Stimulated activated effector memory CD8-positive, alpha-beta T cell treated with anti-CD3 and anti-CD28 coated beads, Interleukin-12 subunit alpha, Interleukin-12 subunit beta, amount 100 ng/mL, for 72 hours (primary cell): Measurements from ENCODE around the gene NBPF3.
"Not testable (repeated sequence)": the region's sequence is repeated elsewhere in the genome, so short reads cannot be mapped to it uniquely, and the experiment has no call there.

Experiments used
- ATAC-seq: fragments of 150-1000 bp; cut with Tn5 transposase; 2 replicates; pipeline ENCODE4 v1.10.0; 2021
- DNase-seq, 2 donors: peaks; one replicate each; pipeline ENCODE4 v3.0.0; 2021 to 2022; ENCODE audit warnings: low spot score in 2 of 2
- H3K27ac Mint-ChIP-seq: one replicate; pipeline ENCODE4 v1.8.0; 2022; ENCODE audit warnings: mild to moderate bottlenecking, mixed read lengths
- H3K36me3 Mint-ChIP-seq: one replicate; pipeline ENCODE4 v1.8.0; 2022; ENCODE audit warnings: mild to moderate bottlenecking, mixed read lengths
- H3K4me1 Mint-ChIP-seq: one replicate; pipeline ENCODE4 v1.8.0; 2022; ENCODE audit warnings: mixed read lengths
- H3K4me3 Mint-ChIP-seq: one replicate; pipeline ENCODE4 v1.8.0; 2022; ENCODE audit warnings: mild to moderate bottlenecking, mixed read lengths
- H3K9me3 Mint-ChIP-seq: one replicate; pipeline ENCODE4 v1.8.0; 2022; ENCODE audit warnings: mixed read lengths

Gene NBPF3

GRCh38 chr1:21457654-21458053, 17.7 kb downstream of the NBPF3 start:
- H3K27ac Mint-ChIP-seq, result no peak overlapping the region
- H3K4me3 Mint-ChIP-seq, result no peak overlapping the region
- no peak for ATAC-seq
- peaks cover 15% of the 10 kb centered on the region for H3K4me1 Mint-ChIP-seq
- no peak for DNase-seq
- H3K9me3 Mint-ChIP-seq, result no peaks in the 10 kb centered on the region
- no peaks in the 10 kb centered on the region for H3K36me3 Mint-ChIP-seq

GRCh38 chr1:21465127-21465526, 25.2 kb downstream of the NBPF3 start:
- not testable (repeated sequence) for H3K36me3 Mint-ChIP-seq, DNase-seq, H3K4me3 Mint-ChIP-seq, H3K9me3 Mint-ChIP-seq, H3K27ac Mint-ChIP-seq, H3K4me1 Mint-ChIP-seq, ATAC-seq

GRCh38 chr1:21467946-21468345, 28.0 kb downstream of the NBPF3 start:
- not testable (repeated sequence) for DNase-seq, H3K36me3 Mint-ChIP-seq, H3K4me1 Mint-ChIP-seq, H3K4me3 Mint-ChIP-seq, H3K27ac Mint-ChIP-seq, ATAC-seq, H3K9me3 Mint-ChIP-seq

- Mint-ChIP-seq H3K9me3 (no peaks in the 10 kb centered on the region), H3K4me3 (no peak overlapping the region), H3K4me1 (no peaks in the 10 kb centered on the region), H3K27ac (no peak overlapping the region), H3K36me3 (no peaks in the 10 kb centered on the region)
- DNase-seq (peak in 1 of 2 donors; percentile 62), ATAC-seq (no peak)
Measured at GRCh38 chr1:21468599-21468998, 28.7 kb downstream of the NBPF3 start.

GRCh38 chr1:21469581-21469980, 29.6 kb downstream of the NBPF3 start:
- ATAC-seq (no peak), DNase-seq (no peak)
- no peak overlapping the region for H3K27ac Mint-ChIP-seq
- no peaks in the 10 kb centered on the region for H3K4me1 Mint-ChIP-seq
- no peaks in the 10 kb centered on the region for H3K9me3 Mint-ChIP-seq
- H3K4me3 Mint-ChIP-seq, result no peak overlapping the region
- no peaks in the 10 kb centered on the region for H3K36me3 Mint-ChIP-seq

- Mint-ChIP-seq H3K9me3 (no peaks in the 10 kb centered on the region), H3K27ac (no peak overlapping the region), H3K4me1 (no peaks in the 10 kb centered on the region), H3K36me3 (no peaks in the 10 kb centered on the region), H3K4me3 (no peak overlapping the region)
- DNase-seq (peak in 1 of 2 donors; percentile 30), ATAC-seq (no peak)
Measured at GRCh38 chr1:21472861-21473260, 32.9 kb downstream of the NBPF3 start.

GRCh38 chr1:21478356-21478755, 38.4 kb downstream of the NBPF3 start:
- H3K4me1 Mint-ChIP-seq, result no peaks in the 10 kb centered on the region
- H3K27ac Mint-ChIP-seq, result no peak overlapping the region
- peaks cover 17% of the 10 kb centered on the region for H3K36me3 Mint-ChIP-seq
- no peak overlapping the region for H3K4me3 Mint-ChIP-seq
- no peaks in the 10 kb centered on the region for H3K9me3 Mint-ChIP-seq
- DNase-seq, result peak in 1 of 2 donors; percentile 30
- ATAC-seq, result no peak

GRCh38 chr1:21483881-21484280, 43.9 kb downstream of the NBPF3 start:
- H3K4me1 Mint-ChIP-seq, DNase-seq: not testable (repeated sequence)

GRCh38 chr1:21489146-21489545, 49.2 kb downstream of the NBPF3 start:
- peak overlapping the region; percentile 46 for H3K27ac Mint-ChIP-seq

More at GRCh38 chr1:21483881-21484280, 43.9 kb downstream of the NBPF3 start:
- not testable (repeated sequence) for ATAC-seq, H3K27ac Mint-ChIP-seq, H3K4me3 Mint-ChIP-seq, H3K9me3 Mint-ChIP-seq
- peaks cover 10% of the 10 kb centered on the region for H3K36me3 Mint-ChIP-seq

GRCh38 chr1:21490774-21491487, 51.0 kb downstream of the NBPF3 start:
- DNase-seq, result no peak
- no peak overlapping the region for H3K27ac Mint-ChIP-seq
- peaks cover 2% of the 10 kb centered on the region for H3K9me3 Mint-ChIP-seq
- no peak overlapping the region for H3K4me3 Mint-ChIP-seq
- peaks cover 12% of the 10 kb centered on the region for H3K4me1 Mint-ChIP-seq
- ATAC-seq, result peak; percentile 72
- no peaks in the 10 kb centered on the region for H3K36me3 Mint-ChIP-seq

More at GRCh38 chr1:21489146-21489545, 49.2 kb downstream of the NBPF3 start:
- no peak for DNase-seq
- Mint-ChIP-seq H3K4me1 (peaks cover 12% of the 10 kb centered on the region), H3K36me3 (no peaks in the 10 kb centered on the region), H3K9me3 (peaks cover 2% of the 10 kb centered on the region), H3K4me3 (peak overlapping the region; percentile 46)
- no peak for ATAC-seq

GRCh38 chr1:21491488-21492355, 51.8 kb downstream of the NBPF3 start:
- DNase-seq, result no peak
- ATAC-seq, result no peak
- H3K4me1 Mint-ChIP-seq, result peaks cover 12% of the 10 kb centered on the region
- H3K4me3 Mint-ChIP-seq, result no peak overlapping the region
- no peak overlapping the region for H3K27ac Mint-ChIP-seq
- H3K9me3 Mint-ChIP-seq, result peaks cover 2% of the 10 kb centered on the region
- no peaks in the 10 kb centered on the region for H3K36me3 Mint-ChIP-seq

GRCh38 chr1:21492356-21492625, 52.4 kb downstream of the NBPF3 start:
- DNase-seq, result no peak
- Mint-ChIP-seq H3K36me3 (no peaks in the 10 kb centered on the region), H3K4me3 (no peak overlapping the region), H3K4me1 (peaks cover 12% of the 10 kb centered on the region), H3K9me3 (peaks cover 2% of the 10 kb centered on the region), H3K27ac (no peak overlapping the region)
- no peak for ATAC-seq

- H3K4me3 Mint-ChIP-seq, result no peak overlapping the region
- no peaks in the 10 kb centered on the region for H3K4me1 Mint-ChIP-seq
- no peak for ATAC-seq
- H3K27ac Mint-ChIP-seq, result no peak overlapping the region
- H3K9me3 Mint-ChIP-seq, result no peaks in the 10 kb centered on the region
- no peak for DNase-seq
- no peaks in the 10 kb centered on the region for H3K36me3 Mint-ChIP-seq
Measured at GRCh38 chr1:21494196-21494595, 54.3 kb downstream of the NBPF3 start.

- no peaks in the 10 kb centered on the region for H3K4me1 Mint-ChIP-seq
- no peak for ATAC-seq
Measured at GRCh38 chr1:21495225-21495820, 55.4 kb downstream of the NBPF3 start.

GRCh38 chr1:21496063-21496462, 56.1 kb downstream of the NBPF3 start:
- Mint-ChIP-seq H3K4me3 (no peak overlapping the region), H3K4me1 (no peaks in the 10 kb centered on the region), H3K27ac (no peak overlapping the region), H3K36me3 (no peaks in the 10 kb centered on the region), H3K9me3 (no peaks in the 10 kb centered on the region)
- DNase-seq (no peak), ATAC-seq (no peak)

More at GRCh38 chr1:21495225-21495820, 55.4 kb downstream of the NBPF3 start:
- Mint-ChIP-seq H3K27ac (no peak overlapping the region), H3K36me3 (no peaks in the 10 kb centered on the region), H3K9me3 (no peaks in the 10 kb centered on the region), H3K4me3 (no peak overlapping the region)
- DNase-seq, result no peak

GRCh38 chr1:21496886-21497285, 56.9 kb downstream of the NBPF3 start:
- no peaks in the 10 kb centered on the region for H3K9me3 Mint-ChIP-seq
- no peaks in the 10 kb centered on the region for H3K36me3 Mint-ChIP-seq
- no peak for ATAC-seq
- no peak overlapping the region for H3K4me3 Mint-ChIP-seq
- no peak for DNase-seq
- H3K27ac Mint-ChIP-seq, result no peak overlapping the region
- no peaks in the 10 kb centered on the region for H3K4me1 Mint-ChIP-seq
